ENCODE data around the gene ZIC4. TPM values are rescaled to one million over a fixed set of nuclear protein-coding genes. Genes with fewer than 3 reads are reported as not detected.

The ZIC4 gene
- total and polyA plus RNA-seq, 4 donors, result 0.06 TPM; not detected in 3

DNA sequence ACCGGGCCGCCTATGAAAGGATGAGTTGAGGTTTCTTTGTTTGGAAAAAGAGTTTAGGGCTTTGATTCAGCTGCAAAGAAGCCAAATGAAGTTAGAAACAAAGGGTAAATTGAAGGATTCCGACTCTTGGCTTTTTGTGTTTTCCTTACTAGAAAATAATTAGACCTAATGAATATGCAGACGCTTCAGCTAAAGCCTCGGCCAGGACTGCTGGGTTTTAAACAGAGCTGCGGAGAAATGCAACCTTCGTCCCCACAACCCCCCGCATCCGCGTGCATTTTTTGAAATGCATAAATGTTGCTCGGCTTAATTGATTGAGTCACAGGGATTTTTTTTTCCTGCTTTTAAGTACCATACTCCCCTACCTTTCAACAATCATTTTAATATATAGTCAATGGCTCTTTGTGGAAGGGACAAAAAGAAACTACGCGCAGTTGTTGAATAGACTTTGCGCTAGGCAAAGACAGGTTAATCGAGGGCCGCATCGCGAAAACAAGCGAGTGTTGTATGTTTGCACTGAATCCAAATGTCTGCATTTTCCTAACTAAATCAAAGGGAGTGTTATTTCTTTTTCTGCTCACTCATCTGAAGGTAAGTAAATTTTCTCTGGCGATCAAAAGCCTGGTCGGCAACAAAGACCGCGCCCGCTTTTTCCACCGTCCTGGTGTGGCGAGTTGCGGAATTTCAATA lies 1.3 kb upstream of the ZIC4 start:
- no peak overlapping the region for H3K27ac ChIP-seq (ENCODE audit: low read depth in 1 of 2, low read length in 2 of 2)
- H3K4me1 ChIP-seq (ENCODE audit: control insufficient read depth in 4 of 4, insufficient read depth in 4 of 4, low read length in 3 of 4), result peaks cover 7 to 31% (median 12%) of the 10 kb centered on the region in 4 donors
- no peak for DNase-seq (ENCODE audit: low spot score)
- H3K4me3 ChIP-seq (ENCODE audit: low read depth in 1 of 3, low read length in 3 of 3), result peak overlapping the region in 1 of 3 donors; percentile 2
- peaks cover 0 to 12% (median 4%) of the 10 kb centered on the region in 4 donors for H3K9me3 ChIP-seq (ENCODE audit: control insufficient read depth in 4 of 4, low read length in 3 of 4)
- peaks cover 0 to 43% (median 13%) of the 10 kb centered on the region in 4 donors for H3K27me3 ChIP-seq (ENCODE audit: control insufficient read depth in 4 of 4, insufficient read depth in 4 of 4, low read length in 3 of 4)
- WGBS, result 19% methylated on average over 27 of the region's 27 CpGs
- H3K9ac ChIP-seq (ENCODE audit: low read depth in 1 of 2, low read length in 2 of 2), result no peak overlapping the region
- peaks cover 0 to 2% (median 0%) of the 10 kb centered on the region in 4 donors for H3K36me3 ChIP-seq (ENCODE audit: control insufficient read depth in 4 of 4, insufficient read depth in 3 of 4, low read depth in 1 of 4, low read length in 3 of 4)
- TF ChIP-seq, protein P1, sequence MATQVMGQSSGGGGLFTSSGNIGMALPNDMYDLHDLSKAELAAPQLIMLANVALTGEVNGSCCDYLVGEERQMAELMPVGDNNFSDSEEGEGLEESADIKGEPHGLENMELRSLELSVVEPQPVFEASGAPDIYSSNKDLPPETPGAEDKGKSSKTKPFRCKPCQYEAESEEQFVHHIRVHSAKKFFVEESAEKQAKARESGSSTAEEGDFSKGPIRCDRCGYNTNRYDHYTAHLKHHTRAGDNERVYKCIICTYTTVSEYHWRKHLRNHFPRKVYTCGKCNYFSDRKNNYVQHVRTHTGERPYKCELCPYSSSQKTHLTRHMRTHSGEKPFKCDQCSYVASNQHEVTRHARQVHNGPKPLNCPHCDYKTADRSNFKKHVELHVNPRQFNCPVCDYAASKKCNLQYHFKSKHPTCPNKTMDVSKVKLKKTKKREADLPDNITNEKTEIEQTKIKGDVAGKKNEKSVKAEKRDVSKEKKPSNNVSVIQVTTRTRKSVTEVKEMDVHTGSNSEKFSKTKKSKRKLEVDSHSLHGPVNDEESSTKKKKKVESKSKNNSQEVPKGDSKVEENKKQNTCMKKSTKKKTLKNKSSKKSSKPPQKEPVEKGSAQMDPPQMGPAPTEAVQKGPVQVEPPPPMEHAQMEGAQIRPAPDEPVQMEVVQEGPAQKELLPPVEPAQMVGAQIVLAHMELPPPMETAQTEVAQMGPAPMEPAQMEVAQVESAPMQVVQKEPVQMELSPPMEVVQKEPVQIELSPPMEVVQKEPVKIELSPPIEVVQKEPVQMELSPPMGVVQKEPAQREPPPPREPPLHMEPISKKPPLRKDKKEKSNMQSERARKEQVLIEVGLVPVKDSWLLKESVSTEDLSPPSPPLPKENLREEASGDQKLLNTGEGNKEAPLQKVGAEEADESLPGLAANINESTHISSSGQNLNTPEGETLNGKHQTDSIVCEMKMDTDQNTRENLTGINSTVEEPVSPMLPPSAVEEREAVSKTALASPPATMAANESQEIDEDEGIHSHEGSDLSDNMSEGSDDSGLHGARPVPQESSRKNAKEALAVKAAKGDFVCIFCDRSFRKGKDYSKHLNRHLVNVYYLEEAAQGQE (IDR thresholded peaks at IDR 0.05), result no peak
- no peak for TF ChIP-seq HNF4A (conservative IDR thresholded peaks at IDR 0.05)
- TF ChIP-seq ZBTB33 (IDR thresholded peaks at IDR 0.05), result no peak
- no peak for TF ChIP-seq FOXA2 (IDR thresholded peaks at IDR 0.05)
- TF ChIP-seq, protein P2, sequence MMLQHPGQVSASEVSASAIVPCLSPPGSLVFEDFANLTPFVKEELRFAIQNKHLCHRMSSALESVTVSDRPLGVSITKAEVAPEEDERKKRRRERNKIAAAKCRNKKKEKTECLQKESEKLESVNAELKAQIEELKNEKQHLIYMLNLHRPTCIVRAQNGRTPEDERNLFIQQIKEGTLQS (IDR thresholded peaks at IDR 0.05), result no peak
- TF ChIP-seq GABPA (IDR thresholded peaks at IDR 0.05 in 1 of 2, conservative IDR thresholded peaks at IDR 0.05 in 1 of 2), result no peak
- TF ChIP-seq JUND (IDR thresholded peaks at IDR 0.05), result no peak
- TF ChIP-seq, protein P3, sequence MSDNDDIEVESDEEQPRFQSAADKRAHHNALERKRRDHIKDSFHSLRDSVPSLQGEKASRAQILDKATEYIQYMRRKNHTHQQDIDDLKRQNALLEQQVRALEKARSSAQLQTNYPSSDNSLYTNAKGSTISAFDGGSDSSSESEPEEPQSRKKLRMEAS (IDR thresholded peaks at IDR 0.05), result no peak
- TF ChIP-seq EGR1 (IDR thresholded peaks at IDR 0.05; ENCODE audit: low read depth in 2 of 2), result no peak
- TF ChIP-seq YY1 (IDR thresholded peaks at IDR 0.05), result no peak
- no peak for TF ChIP-seq NR2F2 (IDR thresholded peaks at IDR 0.05)
- TF ChIP-seq, protein P4, sequence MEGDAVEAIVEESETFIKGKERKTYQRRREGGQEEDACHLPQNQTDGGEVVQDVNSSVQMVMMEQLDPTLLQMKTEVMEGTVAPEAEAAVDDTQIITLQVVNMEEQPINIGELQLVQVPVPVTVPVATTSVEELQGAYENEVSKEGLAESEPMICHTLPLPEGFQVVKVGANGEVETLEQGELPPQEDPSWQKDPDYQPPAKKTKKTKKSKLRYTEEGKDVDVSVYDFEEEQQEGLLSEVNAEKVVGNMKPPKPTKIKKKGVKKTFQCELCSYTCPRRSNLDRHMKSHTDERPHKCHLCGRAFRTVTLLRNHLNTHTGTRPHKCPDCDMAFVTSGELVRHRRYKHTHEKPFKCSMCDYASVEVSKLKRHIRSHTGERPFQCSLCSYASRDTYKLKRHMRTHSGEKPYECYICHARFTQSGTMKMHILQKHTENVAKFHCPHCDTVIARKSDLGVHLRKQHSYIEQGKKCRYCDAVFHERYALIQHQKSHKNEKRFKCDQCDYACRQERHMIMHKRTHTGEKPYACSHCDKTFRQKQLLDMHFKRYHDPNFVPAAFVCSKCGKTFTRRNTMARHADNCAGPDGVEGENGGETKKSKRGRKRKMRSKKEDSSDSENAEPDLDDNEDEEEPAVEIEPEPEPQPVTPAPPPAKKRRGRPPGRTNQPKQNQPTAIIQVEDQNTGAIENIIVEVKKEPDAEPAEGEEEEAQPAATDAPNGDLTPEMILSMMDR (IDR thresholded peaks at IDR 0.05; ENCODE audit: low read depth, low read length, missing input control), result no peak
- TF ChIP-seq HNF4G (IDR thresholded peaks at IDR 0.05), result no peak
- TF ChIP-seq RXRA (IDR thresholded peaks at IDR 0.05), result no peak
- no peak for TF ChIP-seq RAD21 (IDR thresholded peaks at IDR 0.05)
- no peak for TF ChIP-seq FOXA1 (IDR thresholded peaks at IDR 0.05)
- no peak for TF ChIP-seq TAF1 (conservative IDR thresholded peaks at IDR 0.05)
